H54 (cell line): Measurements from ENCODE around the gene ATF6.

ENCODE experiments used
- DNase-seq: peaks from one replicate; pipeline ENCODE4 v3.0.0; 2011; ENCODE audit warnings: low spot score, mixed read lengths; ENCODE audit not compliant: insufficient read length
- FAIRE-seq: peaks from 3 replicates; lab custom pipeline; 2011; peaks lifted over from hg19 to GRCh38; lab: Jason Lieb, UNC
- POLR2A ChIP-seq: IDR thresholded peaks from 2 replicates; pipeline ENCODE4 v1.6.1; 2011; ENCODE audit warnings: low read depth, mild to moderate bottlenecking, low read length

Gene ATF6

DNA sequence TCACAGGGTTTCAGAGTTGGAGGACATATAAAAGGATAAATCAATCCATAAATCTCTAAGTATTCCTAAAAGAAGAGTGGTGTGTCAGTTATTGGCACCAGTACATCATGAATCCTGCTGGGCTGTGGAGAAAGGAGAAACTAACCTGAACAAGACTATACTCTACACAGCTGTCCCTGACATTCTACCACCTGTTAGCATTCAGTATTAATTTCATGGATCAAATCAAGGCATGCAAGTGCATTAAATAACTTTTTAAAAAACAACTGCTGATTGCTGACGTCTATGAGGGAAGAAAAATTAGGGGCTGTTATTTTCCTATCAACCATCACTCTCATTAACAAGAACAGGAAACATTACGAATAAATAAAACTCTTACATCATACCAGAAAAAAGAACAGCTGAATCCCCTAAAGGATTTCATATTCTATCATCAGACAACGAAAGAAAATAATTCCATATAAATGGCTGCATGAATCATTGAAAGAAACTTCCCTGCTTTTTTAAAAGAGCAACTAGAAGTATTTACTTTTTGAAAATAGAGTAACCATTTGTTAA, 121.7 kb downstream of the ATF6 start:
- no peak for TF ChIP-seq POLR2A
- no peak for FAIRE-seq
- no peak for DNase-seq

DNA sequence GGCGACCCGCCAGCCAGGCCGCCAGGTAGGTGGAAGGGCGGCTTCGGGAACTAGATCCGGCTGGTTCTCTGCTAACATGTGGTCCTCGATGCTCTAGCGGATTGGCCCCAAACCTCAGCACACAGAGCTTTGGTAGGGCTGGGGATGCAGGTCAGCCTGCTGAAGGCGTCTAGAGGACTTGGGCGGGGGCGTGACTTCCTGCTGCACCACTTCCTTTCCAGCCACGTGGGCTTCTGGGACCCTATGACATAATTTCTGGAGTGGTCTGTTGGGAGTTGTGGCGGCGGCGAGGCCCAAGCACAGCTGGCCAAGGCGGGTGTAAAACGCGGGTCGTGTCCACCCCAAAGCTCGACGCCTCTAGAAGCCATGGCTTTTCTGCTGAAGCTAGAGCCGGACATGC, 124.5 kb downstream of the ATF6 start:
- no peak for TF ChIP-seq POLR2A
- no peak for DNase-seq
- no peak for FAIRE-seq

DNA sequence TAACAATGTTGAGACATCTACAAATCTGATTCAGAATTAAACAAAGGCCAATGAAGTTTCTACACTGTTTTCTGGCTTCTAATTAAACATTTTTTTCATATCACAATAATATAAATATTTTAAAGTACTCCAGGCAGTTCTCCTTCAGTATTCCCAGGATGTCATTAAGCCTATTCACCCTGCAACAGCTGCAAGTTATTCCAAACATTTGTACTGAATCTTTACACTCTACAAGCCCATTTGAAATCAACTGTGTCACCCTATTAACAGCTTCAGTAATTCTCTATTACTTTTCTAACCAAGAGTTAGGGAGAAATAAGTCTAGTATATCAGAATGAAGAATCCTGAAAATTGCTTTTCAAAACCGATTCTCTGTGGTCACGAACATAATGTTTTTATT, 133.0 kb downstream of the ATF6 start:
- DNase-seq: no peak
- FAIRE-seq: no peak
- no peak for TF ChIP-seq POLR2A

DNA sequence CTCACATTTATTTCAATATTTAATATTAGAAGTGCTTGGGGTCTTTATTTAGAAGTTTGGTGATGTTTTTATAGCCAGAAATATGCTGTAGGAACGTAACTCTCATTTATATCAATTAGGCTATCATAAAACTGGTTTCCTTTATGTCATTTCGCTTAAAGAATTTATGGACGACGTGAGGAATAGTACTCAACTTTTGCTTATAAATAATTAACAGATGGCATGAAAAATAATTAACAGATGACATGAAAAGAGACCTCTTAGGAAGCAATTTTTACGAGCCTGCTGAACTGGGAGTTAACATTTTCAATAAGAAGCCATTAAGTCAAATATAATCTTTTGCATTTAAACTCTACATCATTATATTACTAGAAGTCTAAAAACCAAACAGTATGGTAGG, 134.0 kb downstream of the ATF6 start:
- no peak for TF ChIP-seq POLR2A
- FAIRE-seq: peak; percentile 6
- no peak for DNase-seq

DNA sequence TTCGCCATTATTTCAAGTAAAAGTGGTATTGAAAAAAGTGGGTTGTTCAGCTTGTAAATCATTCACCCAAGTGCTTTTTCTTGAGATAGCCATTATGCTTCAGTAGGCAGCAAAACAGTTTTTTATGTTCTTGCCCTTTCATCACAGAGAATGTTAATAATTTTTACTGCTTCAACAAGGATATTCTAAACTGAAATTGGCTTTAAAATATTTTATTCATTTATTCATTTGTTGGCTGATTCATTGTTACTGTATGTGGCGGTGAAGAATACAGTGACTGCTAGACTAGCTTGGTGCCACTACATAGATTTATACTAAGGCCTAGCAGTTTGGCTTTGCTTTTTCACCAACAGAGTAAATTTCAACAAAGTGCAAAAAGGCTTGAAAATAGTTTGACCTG, 136.1 kb downstream of the ATF6 start:
- TF ChIP-seq POLR2A: no peak
- FAIRE-seq (peak; percentile 36), DNase-seq (no peak)

DNA sequence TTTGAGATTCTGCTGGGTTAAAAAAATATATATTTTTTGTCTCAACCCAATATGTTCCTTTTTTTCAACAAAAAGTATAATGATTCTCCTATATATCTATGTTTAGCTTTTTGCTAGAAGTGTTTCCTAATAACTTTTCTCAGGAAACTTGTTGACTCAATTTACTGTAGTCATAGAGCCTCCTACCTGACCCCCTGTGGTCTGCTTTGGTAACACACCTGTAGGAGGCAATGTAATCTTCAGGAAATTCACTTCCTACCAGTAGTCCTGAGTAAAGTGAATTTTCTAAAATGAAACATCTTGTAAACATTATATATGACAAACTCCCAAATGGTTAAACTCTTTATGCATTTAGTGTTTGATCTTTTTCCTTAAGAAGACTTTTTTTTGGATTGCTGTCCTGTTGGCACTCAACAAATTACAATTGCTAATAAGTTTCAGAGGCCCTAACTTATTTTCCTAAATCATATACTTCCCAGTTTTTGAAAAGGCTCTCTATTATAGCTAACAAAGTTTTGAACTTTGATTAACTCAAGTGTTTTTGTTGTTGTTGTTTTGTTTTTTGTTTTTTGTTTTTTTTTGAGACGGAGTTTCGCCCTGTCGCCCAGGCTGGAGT, 139.3 kb downstream of the ATF6 start:
- FAIRE-seq (no peak), DNase-seq (no peak)
- no peak for TF ChIP-seq POLR2A

DNA sequence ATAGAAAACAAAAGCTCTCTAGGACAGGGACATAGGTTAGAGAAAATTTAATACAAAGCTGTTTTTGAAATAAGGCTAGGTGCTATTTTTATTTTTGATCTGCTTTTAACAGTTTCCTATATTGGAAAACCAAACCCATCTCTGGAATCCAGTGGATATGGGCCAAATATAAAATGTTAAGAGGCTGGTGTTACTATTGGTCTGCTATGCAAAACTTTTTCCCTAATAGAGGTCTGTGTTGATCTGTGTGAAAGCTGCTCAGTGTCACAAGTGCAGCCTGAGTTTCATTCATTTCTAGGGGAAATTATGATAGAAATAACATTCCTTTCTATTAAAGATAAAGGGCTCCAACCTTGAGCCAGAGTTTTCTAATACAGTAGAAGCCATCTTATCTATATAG, 141.1 kb downstream of the ATF6 start:
- DNase-seq: no peak
- peak; percentile 50 for FAIRE-seq
- TF ChIP-seq POLR2A: no peak

DNA sequence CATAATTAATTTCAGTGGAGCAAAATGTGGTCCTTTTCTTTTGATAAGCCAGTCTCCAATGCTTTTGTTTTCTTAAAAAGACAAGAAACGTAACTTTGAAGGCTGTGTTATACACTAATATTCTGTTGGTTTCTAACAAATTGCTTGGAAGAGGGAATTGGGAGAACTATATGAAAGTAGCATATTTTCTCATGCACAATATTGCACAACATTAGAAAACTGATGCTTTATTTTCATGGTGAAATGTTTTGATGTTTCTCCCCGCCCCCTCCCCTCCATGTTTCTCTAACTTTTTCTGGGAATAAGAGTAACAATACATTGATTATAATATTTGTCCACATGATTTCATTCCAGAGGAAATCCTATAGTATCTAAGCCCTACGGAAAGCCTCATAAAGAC, 142.1 kb downstream of the ATF6 start:
- FAIRE-seq (peak; percentile 66), DNase-seq (no peak)
- no peak for TF ChIP-seq POLR2A

DNA sequence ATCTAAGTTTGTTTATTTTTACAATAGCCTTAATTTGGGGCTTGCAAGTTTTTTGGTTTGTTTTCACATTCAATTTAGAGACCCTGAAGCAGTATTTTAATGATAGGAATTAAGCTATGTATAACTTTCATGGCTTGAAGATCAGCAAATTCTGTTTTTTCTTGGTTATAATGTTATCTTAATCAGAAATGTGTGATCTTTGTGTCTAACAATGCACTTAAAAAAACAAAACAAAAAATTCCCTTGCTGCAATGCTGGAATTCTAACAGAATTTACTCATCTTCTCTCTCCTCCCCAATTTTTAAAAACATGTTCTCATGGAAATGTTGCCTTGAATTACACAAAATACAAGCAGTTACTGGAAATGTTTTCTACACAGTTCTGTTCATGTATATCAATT, 144.5 kb downstream of the ATF6 start:
- DNase-seq (no peak), FAIRE-seq (peak; percentile 80)
- no peak for TF ChIP-seq POLR2A

DNA sequence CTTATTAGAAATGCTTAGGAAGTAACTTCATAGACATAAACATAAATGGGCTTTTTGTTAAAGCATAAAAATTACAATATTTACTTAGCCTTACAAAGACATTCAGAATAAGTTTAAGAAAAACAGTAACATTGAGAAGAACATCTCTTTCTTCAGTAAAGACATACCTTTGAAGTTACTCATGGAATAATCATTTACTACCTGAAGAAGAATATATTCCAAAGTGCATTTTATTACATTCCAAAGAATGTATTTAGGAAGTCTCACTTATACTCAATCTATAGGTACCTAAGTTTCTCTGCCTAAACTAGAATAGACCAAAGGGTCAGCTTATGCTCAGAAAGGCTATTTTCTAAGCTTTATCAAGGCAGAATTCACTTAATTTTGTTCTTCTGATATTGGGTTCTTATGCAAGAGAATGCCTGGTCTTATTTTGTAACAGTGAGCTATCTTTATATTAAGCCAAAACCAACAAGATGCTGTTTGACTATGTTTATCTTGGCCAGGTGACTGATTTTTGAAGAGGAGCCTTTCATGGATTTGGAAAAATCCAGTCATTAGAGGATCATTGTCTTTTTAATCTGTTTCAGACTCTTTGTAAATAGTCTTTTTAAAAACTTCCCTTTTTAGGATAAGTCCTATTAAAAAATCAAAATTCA, 147.5 kb downstream of the ATF6 start:
- DNase-seq (no peak), FAIRE-seq (no peak)
- TF ChIP-seq POLR2A: no peak

DNA sequence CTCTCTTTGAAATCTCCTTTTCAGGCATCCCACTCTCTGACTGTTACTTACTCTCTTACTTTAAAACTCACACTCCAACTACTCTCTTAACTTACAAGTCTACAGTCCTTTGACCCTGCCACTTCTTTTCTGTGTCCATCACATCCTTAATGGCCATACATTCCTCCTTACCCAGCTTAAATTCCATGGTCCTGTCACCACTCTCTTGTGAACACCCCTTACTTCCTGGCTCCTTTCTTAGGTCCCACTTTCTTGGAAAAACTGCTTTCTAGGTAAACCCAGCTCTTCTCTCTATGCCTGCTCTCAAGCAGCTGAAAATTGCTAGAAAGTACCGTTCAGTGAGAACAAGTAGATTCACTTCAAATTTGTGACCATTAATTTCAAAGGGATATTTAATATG, 148.5 kb downstream of the ATF6 start:
- no peak for TF ChIP-seq POLR2A
- FAIRE-seq: no peak
- no peak for DNase-seq

DNA sequence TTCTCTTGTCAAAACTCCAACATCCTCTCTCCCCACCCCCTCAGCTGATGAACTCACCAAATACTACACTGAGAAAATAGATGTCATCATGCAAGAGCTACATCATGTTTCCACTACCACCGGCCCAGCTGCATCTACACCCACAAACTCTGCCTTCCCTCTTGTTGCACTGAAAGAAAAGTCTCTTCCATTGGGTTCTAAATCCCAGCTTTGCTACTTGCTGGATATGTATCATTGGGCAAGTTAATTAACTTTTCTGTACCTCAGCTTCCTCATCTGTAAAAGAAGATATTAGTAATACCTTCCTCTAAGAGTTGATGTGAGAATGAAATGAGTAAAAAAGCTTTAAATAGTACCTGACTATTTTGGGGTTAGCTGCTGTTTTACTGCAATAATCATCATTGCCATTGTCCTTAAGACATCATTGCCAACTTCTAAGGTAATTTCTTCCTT, 149.0 kb downstream of the ATF6 start:
- FAIRE-seq: no peak
- no peak for DNase-seq
- TF ChIP-seq POLR2A: no peak

DNA sequence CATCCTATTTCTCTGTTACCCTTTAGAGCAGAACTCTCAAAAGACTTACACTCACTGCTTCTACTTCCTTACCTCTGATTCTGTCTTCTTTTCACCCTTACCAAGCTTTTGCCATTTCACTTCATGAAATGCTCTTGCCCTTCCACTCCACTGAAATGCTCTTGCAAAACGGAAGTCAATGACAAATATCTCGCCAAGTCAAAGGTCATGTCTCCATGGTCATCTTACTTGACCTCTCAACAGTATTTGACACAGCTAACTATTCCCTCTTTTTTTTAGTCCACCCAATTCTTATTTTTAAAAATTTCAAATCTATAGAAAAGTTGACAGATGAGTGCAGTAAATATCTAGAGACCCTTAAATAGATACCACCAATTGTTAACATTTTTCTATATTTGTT, 149.9 kb downstream of the ATF6 start:
- FAIRE-seq: no peak
- DNase-seq: no peak
- no peak for TF ChIP-seq POLR2A

DNA sequence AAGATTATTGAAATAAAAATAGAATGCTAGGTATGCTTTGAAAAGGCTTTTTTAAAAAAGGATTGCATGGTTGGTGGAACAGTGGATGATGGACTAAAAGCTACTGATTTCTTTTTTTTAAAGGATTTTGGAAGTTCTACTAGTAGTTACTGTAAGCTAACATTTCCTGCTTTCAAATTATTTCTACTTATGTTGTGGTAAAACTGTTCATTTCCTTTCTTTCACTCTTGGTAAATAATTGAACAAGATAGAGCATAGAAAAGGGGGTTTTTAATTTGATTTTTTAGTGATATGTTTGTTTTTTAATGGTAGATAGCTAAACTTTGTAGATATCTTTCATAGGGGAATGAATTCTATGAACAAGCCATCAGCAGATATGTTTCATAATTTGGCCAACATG, 153.1 kb downstream of the ATF6 start:
- DNase-seq (no peak), FAIRE-seq (no peak)
- TF ChIP-seq POLR2A: no peak

DNA sequence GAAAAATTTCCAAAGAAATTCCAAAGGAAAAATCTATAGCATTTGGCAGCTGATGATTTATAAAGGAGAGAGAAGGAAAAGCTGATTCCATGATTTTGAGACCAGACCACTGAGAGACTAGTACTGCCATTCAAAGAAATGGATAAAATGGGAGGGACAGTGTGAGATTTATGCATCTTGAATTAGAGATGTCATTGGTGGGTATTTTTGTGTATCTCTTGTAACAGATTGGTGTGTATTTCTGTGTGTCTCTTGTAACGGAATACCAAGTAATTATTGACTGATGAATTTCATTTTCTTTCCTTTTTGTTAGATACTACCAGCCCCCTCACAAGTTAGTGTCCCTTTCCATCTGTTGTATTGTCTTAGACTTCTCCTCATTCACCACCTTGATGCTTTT, 155.4 kb downstream of the ATF6 start:
- DNase-seq (no peak), FAIRE-seq (peak; percentile 43)
- no peak for TF ChIP-seq POLR2A

DNA sequence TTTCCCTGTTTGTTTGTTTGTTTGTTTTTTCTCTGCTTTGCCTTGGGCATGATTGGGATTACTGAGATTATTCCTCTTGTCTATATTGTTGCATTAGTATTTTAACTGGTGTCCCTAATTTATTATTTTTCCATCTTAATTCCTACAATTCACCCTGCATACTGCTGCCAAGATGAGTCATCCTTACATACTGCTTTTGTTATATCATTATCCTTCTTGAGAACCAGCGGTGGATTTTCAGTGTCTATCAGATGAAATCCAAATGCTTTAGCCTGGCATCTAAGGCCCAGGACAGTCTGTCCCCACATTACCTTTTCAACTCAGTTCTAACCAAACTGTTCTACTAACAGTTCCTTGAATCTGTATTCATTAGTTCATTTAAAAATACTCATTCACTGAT, 155.9 kb downstream of the ATF6 start:
- peak; percentile 68 for FAIRE-seq
- no peak for DNase-seq
- TF ChIP-seq POLR2A: no peak
